22Rv1 (cell line): ENCODE data around the gene ESR2.

ENCODE experiments used
- ZFX ChIP-seq: fragments of 450-650 bp; IDR thresholded peaks from 2 replicates; pipeline ENCODE4 v1.6.1; 2017; ENCODE audit warnings: antibody characterized with exemption, borderline replicate concordance
- TF ChIP-seq, protein P1 (sequence below): fragments of 450-650 bp; IDR thresholded peaks from 2 replicates; pipeline ENCODE4 v1.5.1; 2017; ENCODE audit warnings: mild to moderate bottlenecking

DNA sequence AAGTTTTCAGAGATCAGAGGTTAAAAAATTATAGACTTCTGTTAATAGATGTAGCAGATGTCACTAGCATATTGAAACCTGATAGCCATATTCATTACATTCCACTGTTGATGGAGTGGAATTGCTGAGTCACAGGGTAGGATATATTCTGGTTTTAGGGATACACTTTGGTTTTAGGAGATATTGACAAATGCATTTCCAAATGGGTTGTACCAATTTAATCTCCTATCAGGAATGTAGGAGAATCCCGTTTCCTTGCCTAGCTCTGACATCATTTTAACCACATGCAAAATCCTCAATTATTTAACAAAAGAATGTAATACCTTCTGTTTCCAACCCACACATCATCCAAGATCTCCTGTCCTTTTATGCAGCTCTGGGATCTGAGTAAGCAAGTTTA lies 30.7 kb upstream of the ESR2 start:
- TF ChIP-seq, protein P1, sequence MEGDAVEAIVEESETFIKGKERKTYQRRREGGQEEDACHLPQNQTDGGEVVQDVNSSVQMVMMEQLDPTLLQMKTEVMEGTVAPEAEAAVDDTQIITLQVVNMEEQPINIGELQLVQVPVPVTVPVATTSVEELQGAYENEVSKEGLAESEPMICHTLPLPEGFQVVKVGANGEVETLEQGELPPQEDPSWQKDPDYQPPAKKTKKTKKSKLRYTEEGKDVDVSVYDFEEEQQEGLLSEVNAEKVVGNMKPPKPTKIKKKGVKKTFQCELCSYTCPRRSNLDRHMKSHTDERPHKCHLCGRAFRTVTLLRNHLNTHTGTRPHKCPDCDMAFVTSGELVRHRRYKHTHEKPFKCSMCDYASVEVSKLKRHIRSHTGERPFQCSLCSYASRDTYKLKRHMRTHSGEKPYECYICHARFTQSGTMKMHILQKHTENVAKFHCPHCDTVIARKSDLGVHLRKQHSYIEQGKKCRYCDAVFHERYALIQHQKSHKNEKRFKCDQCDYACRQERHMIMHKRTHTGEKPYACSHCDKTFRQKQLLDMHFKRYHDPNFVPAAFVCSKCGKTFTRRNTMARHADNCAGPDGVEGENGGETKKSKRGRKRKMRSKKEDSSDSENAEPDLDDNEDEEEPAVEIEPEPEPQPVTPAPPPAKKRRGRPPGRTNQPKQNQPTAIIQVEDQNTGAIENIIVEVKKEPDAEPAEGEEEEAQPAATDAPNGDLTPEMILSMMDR: no peak
- no peak for TF ChIP-seq ZFX
